Nephron (organoid): Measurements from ENCODE around the gene MAMLD1.

Experiments used
- H3K27ac Mint-ChIP-seq, 3 experiments: 2 replicates each; pipeline ENCODE4 v1.8.0; 2020; ENCODE audit warnings: mixed read lengths in 3 of 3, mild to moderate bottlenecking in 2 of 3, moderate library complexity in 1 of 3
- H3K27me3 Mint-ChIP-seq: 2 replicates; pipeline ENCODE4 v1.8.0; 2021; ENCODE audit warnings: low read depth, mild to moderate bottlenecking, moderate library complexity, mixed read lengths
- H3K36me3 Mint-ChIP-seq: 2 replicates; pipeline ENCODE4 v1.8.0; 2020; ENCODE audit warnings: low read depth, mixed read lengths
- H3K4me1 Mint-ChIP-seq: 2 replicates; pipeline ENCODE4 v1.8.0; 2020; ENCODE audit warnings: mixed read lengths
- H3K4me3 Mint-ChIP-seq, 3 experiments: 2 replicates each; pipeline ENCODE4 v1.8.0; 2020; ENCODE audit warnings: mild to moderate bottlenecking in 3 of 3, mixed read lengths in 3 of 3, moderate library complexity in 2 of 3
- H3K9me3 Mint-ChIP-seq: 2 replicates; pipeline ENCODE4 v1.8.0; 2020; ENCODE audit warnings: mixed read lengths
- CTCF ChIP-seq, 3 experiments: fragments of 200-600 bp; sonication (generic); IDR thresholded peaks; one replicate each; pipeline ENCODE4 v1.5.0; 2021; ENCODE audit warnings: antibody characterized with exemption in 3 of 3; ENCODE audit not compliant: unreplicated experiment in 3 of 3

Gene MAMLD1

GRCh38 chrX:150544835-150545770 lies 182.0 kb downstream of the MAMLD1 start:
- no peak for TF ChIP-seq CTCF (IDR thresholded peaks at IDR 0.05; ENCODE audit: unreplicated experiment in 3 of 3)
- Mint-ChIP-seq H3K9me3 (peaks cover 9% of the 10 kb centered on the region), H3K36me3 (no peaks in the 10 kb centered on the region), H3K27ac (no peak overlapping the region), H3K4me3 (no peak overlapping the region), H3K27me3 (peaks cover 3% of the 10 kb centered on the region), H3K4me1 (peaks cover 20% of the 10 kb centered on the region)

- Mint-ChIP-seq H3K27ac (peak overlapping the region; percentile 84 to 96 (median 91)), H3K36me3 (no peaks in the 10 kb centered on the region), H3K9me3 (peaks cover 9% of the 10 kb centered on the region), H3K27me3 (peaks cover 3% of the 10 kb centered on the region), H3K4me3 (peak overlapping the region; percentile 50 to 67 (median 60)), H3K4me1 (peaks cover 20% of the 10 kb centered on the region)
- no peak for TF ChIP-seq CTCF (IDR thresholded peaks at IDR 0.05; ENCODE audit: unreplicated experiment in 3 of 3)
Measured at GRCh38 chrX:150546711-150547153, 183.6 kb downstream of the MAMLD1 start.

- Mint-ChIP-seq H3K36me3 (no peaks in the 10 kb centered on the region), H3K27me3 (peaks cover 3% of the 10 kb centered on the region), H3K4me3 (peak overlapping the region; percentile 68 to 77 (median 76)), H3K9me3 (peaks cover 9% of the 10 kb centered on the region), H3K27ac (peak overlapping the region; percentile 84 to 96 (median 95)), H3K4me1 (peaks cover 20% of the 10 kb centered on the region)
- no peak for TF ChIP-seq CTCF (IDR thresholded peaks at IDR 0.05; ENCODE audit: unreplicated experiment in 3 of 3)
Measured at GRCh38 chrX:150547375-150548115, 184.4 kb downstream of the MAMLD1 start.

- Mint-ChIP-seq H3K4me3 (peak overlapping the region; percentile 68 to 77 (median 76)), H3K9me3 (peaks cover 9% of the 10 kb centered on the region), H3K36me3 (no peaks in the 10 kb centered on the region), H3K27ac (peak overlapping the region; percentile 82 to 95 (median 94)), H3K4me1 (peaks cover 20% of the 10 kb centered on the region), H3K27me3 (peaks cover 3% of the 10 kb centered on the region)
- TF ChIP-seq CTCF (IDR thresholded peaks at IDR 0.05; ENCODE audit: unreplicated experiment in 3 of 3), result no peak
Measured at GRCh38 chrX:150548251-150548650, 185.1 kb downstream of the MAMLD1 start.

- Mint-ChIP-seq H3K4me3 (no peak overlapping the region), H3K4me1 (peaks cover 20% of the 10 kb centered on the region), H3K9me3 (peaks cover 9% of the 10 kb centered on the region), H3K36me3 (no peaks in the 10 kb centered on the region), H3K27ac (no peak overlapping the region), H3K27me3 (peaks cover 3% of the 10 kb centered on the region)
- no peak for TF ChIP-seq CTCF (IDR thresholded peaks at IDR 0.05; ENCODE audit: unreplicated experiment in 3 of 3)
Measured at GRCh38 chrX:150548684-150549083, 185.6 kb downstream of the MAMLD1 start.
